HepG2 (cell line): ENCODE results near the gene ADAT3. TPM values are rescaled to one million over a fixed set of nuclear protein-coding genes. Genes with fewer than 3 reads are reported as not detected.
"Not testable (repeated sequence)": the region's sequence is repeated elsewhere in the genome, so short reads cannot be mapped to it uniquely, and the experiment has no call there.

ENCODE experiments used
- ATAC-seq: fragments of 200-7000 bp; cut with Tn5 transposase; 3 replicates; pipeline ENCODE4 v1.9.1; 2020; ENCODE audit warnings: mild to moderate bottlenecking, moderate library complexity
- BruUV-seq: library from RNA; stranded (reverse); fragments of 400-500 nt; replicated peaks from 2 replicates; lab custom pipeline; 2021; lab: Mats Ljungman, UMichigan
- CTCF ChIA-PET: fragments of 300-600 bp; formaldehyde crosslinking; extraction: SDS; loops from one replicate; lab custom pipeline; 2021; ENCODE audit warnings: low total read pairs, inconsistent platforms, low intra/inter-chr PET ratio; lab: Yijun Ruan, JAX
- POLR2A ChIA-PET: fragments of 350-600 bp; sonication (Branson Sonifier 250); formaldehyde crosslinking; loops from one replicate; lab custom pipeline; 2020; ENCODE audit warnings: antibody characterized with exemption, inconsistent platforms; lab: Yijun Ruan, JAX
- DNase-seq: peaks from one replicate; pipeline ENCODE4 v3.0.0-alpha.2; 2015; ENCODE audit warnings: low spot score
- FAIRE-seq: peaks from 3 replicates; lab custom pipeline; 2011; peaks lifted over from hg19 to GRCh38; lab: Jason Lieb, UNC
- H2AFZ ChIP-seq: one replicate; pipeline ENCODE4 v1.6.1; 2011; ENCODE audit warnings: low read length, inconsistent platforms
- H3K27ac ChIP-seq: fragments of 300-600 bp; 3 replicates; pipeline ENCODE4 v1.8.0; 2011; ENCODE audit warnings: mixed run types, mild to moderate bottlenecking, mixed read lengths, low read length, inconsistent platforms; ENCODE audit not compliant: insufficient read depth; ENCODE audit errors: extremely low read length
- H3K27me3 ChIP-seq, 2 experiments: fragments of 200-600 bp in 1 of 2; 2 replicates in 1 of 2; 3 replicates in 1 of 2; pipeline versions ENCODE4 v1.6.0 to v1.8.0; 2011; ENCODE audit warnings: low read length in 2 of 2, mild to moderate bottlenecking in 2 of 2, moderate library complexity in 2 of 2, inconsistent platforms in 1 of 2; ENCODE audit not compliant: insufficient read depth in 2 of 2, control insufficient read depth in 1 of 2
- H3K36me3 ChIP-seq, 2 experiments: fragments of 200-600 bp in 1 of 2; replicated peaks in 1 of 2; 2 replicates in 1 of 2; 3 replicates in 1 of 2; pipeline versions ENCODE4 v1.5.1 to v1.8.0; 2011; ENCODE audit warnings: low read length in 2 of 2, inconsistent platforms in 1 of 2; ENCODE audit not compliant: insufficient read depth in 2 of 2, control insufficient read depth in 1 of 2
- H3K4me1 ChIP-seq: 2 replicates; pipeline ENCODE4 v1.5.1; 2012; ENCODE audit warnings: low read length, inconsistent platforms; ENCODE audit not compliant: insufficient read depth
- H3K4me2 ChIP-seq: 2 replicates; pipeline ENCODE4 v1.6.0; 2011; ENCODE audit warnings: low read depth, low read length, inconsistent platforms
- H3K4me3 ChIP-seq, 3 experiments: fragments of 200-600 bp in 1 of 3; sonication (generic), shearing (Covaris generic) in 1 of 3; replicated peaks in 1 of 3; 2 replicates each; pipeline ENCODE4 v1.5.1; 2011 to 2016; ENCODE audit warnings: low read length in 3 of 3, inconsistent platforms in 2 of 3, low read depth in 2 of 3, mild to moderate bottlenecking in 2 of 3, control low read depth in 1 of 3, mixed read lengths in 1 of 3; ENCODE audit not compliant: insufficient read depth in 1 of 3
- H3K79me2 ChIP-seq: one replicate; pipeline ENCODE4 v1.6.1; 2011; ENCODE audit warnings: low read length, inconsistent platforms; ENCODE audit not compliant: insufficient read depth
- H3K9ac ChIP-seq: 2 replicates; pipeline ENCODE4 v1.6.0; 2011; ENCODE audit warnings: mild to moderate bottlenecking, low read depth, low read length, inconsistent platforms; ENCODE audit not compliant: insufficient read depth
- H3K9me3 ChIP-seq: 2 replicates; pipeline ENCODE4 v1.5.1; 2012; ENCODE audit warnings: mild to moderate bottlenecking, low read length
- H4K20me1 ChIP-seq: 2 replicates; pipeline ENCODE4 v1.6.0; 2011; ENCODE audit warnings: inconsistent platforms, mild to moderate bottlenecking, low read length, moderate library complexity; ENCODE audit not compliant: insufficient read depth
- HDAC2 ChIP-seq: sonication (generic); formaldehyde crosslinking; IDR thresholded peaks from 2 replicates; pipeline ENCODE4 v1.4.0; 2020; ENCODE audit warnings: missing genetic modification reagents
- IKZF5 ChIP-seq: IDR thresholded peaks from 2 replicates; pipeline ENCODE4 v1.6.1; 2018; ENCODE audit warnings: missing genetic modification reagents, mild to moderate bottlenecking, missing compliant biosample characterization
- PATZ1 ChIP-seq: sonication (generic); formaldehyde crosslinking; IDR thresholded peaks from 2 replicates; pipeline ENCODE4 v1.4.0; 2020; ENCODE audit warnings: missing genetic modification reagents
- ZBTB20 ChIP-seq: sonication (generic); formaldehyde crosslinking; IDR thresholded peaks from 2 replicates; pipeline ENCODE4 v1.8.1; 2023; ENCODE audit warnings: missing genetic modification reagents, low read depth, mild to moderate bottlenecking, borderline replicate concordance
- WGBS: methylation state at CpG from one replicate; pipeline ENCODE4 v1.1.6; 2017; ENCODE audit warnings: low lambda C conversion rate; 5-methylcytosine and 5-hydroxymethylcytosine counted together
- in situ Hi-C: cut with HindIII; loops from 2 replicates; pipeline ENCODE4 v1.10.0; 2017; ENCODE audit warnings: low pct_unique_long_range_greater_than_20kb; ENCODE audit not compliant: extremely low pct_ligation_motif_present
- intact Hi-C: fragments of 100-400 bp; cut with micrococcal nuclease; formaldehyde crosslinking; loops from one replicate; pipeline ENCODE4 v1.10.0; 2022; ENCODE audit not compliant: unreplicated experiment
- polyA plus RNA-seq, 8 experiments: library from polyadenylated mRNA; depleted of rRNA in 3 of 8; stranded (reverse) in 7 of 8; unstranded in 1 of 8; fragments of >200 nt; fragmentation: Illumina TruSeq in 4 of 8; extraction: Trizol in 4 of 8; gene quantifications; 2 replicates each; pipeline versions ENCODE4 v1.2.1 to v1.2.3, GENCODE V29; 2011 to 2016; ENCODE audit warnings: low read depth in 4 of 8, missing spikeins in 1 of 8, mixed read lengths in 1 of 8; ENCODE audit not compliant: insufficient read depth in 1 of 8
- total RNA-seq, 5 experiments: library from RNA; depleted of rRNA; stranded (reverse); fragments of >200 nt; fragmentation: Illumina TruSeq; extraction: Trizol; gene quantifications; 2 replicates each; pipeline ENCODE4 v1.2.3, GENCODE V29; 2016; ENCODE audit warnings: low read depth in 1 of 5

ADAT3 gene
- total and polyA plus RNA-seq, 2 of the 13 experiments (the other 11 are each of a cell fraction or from before 2014, with no cell fraction given) = 0.95 to 3.5 TPM

DNA sequence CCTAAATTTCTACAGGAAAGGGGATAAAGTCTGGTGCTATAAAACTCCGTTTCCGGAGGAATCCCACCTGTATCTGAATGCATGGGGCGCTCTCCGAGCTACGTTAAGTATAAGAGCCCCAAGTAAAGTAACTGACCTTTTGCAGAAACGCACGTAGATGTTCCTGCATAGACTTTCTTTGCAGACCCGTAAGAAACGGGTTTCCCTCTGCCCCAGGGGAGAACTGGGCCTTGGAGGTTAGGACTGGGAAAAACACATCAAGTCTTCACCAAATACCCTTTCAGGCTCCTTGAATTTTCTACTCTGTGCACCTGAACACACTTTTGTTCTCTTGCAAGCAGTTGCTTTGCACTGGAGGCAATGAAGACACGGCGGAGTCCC is 29.9 kb upstream of the ADAT3 start:
- DNase-seq, BruUV-seq, H3K27me3 ChIP-seq, CTCF ChIA-PET, H2AFZ ChIP-seq, in situ Hi-C loops, H3K9me3 ChIP-seq, ATAC-seq, intact Hi-C loops, H4K20me1 ChIP-seq, H3K36me3 ChIP-seq: not testable (repeated sequence)
- Histone ChIP-seq H3K9ac (peak overlapping the region; percentile 91), H3K4me3 (peak overlapping the region; percentile 68 to 99 (median 94)), H3K79me2 (peaks cover 32% of the 10 kb centered on the region), H3K4me1 (peaks cover 51% of the 10 kb centered on the region), H3K4me2 (peak overlapping the region; percentile 97), H3K27ac (peak overlapping the region; percentile 79)
- 3% methylated on average over 11 of the region's 11 CpGs for WGBS
- TF ChIP-seq HDAC2 = 0 out of 2 replicates have a peak, but pooled peaks have one; percentile 2
- peak; percentile 5; the same call in 1 of the 2 replicates for TF ChIP-seq PATZ1 (CRISPR knock-in tag)
- TF ChIP-seq IKZF5 (CRISPR knock-in tag) = 0 out of 2 replicates have a peak, but pooled peaks have one; percentile 7
- 0 out of 2 replicates have a peak, but pooled peaks have one; percentile 4 for TF ChIP-seq ZBTB20 (CRISPR knock-in tag)
- POLR2A ChIA-PET = interaction anchor here (0.9 to 2.1 kb wide), 4 partner anchors 9 to 35 kb away, joined by 3 to 13 read pairs (median 8); no protein-coding TSS in a partner anchor
- FAIRE-seq = peak; percentile 34
